HepG2 (cell line): ENCODE results near the gene USP17L19.
"Not testable (repeated sequence)": the region's sequence is repeated elsewhere in the genome, so short reads cannot be mapped to it uniquely, and the experiment has no call there.

Experiments used
- ARNT ChIP-seq: fragments of 450-650 bp; IDR thresholded peaks from 2 replicates; pipeline ENCODE4 v1.6.1; 2017
- ATF7-NPFF ChIP-seq: sonication (generic); formaldehyde crosslinking; IDR thresholded peaks from 2 replicates; pipeline ENCODE4 v1.8.1; 2023; ENCODE audit warnings: mild to moderate bottlenecking, low read depth, missing genetic modification reagents, moderate library complexity
- BRCA1 ChIP-seq: sonication (generic); formaldehyde crosslinking; IDR thresholded peaks from 2 replicates; pipeline ENCODE4 v1.4.0; 2020; ENCODE audit warnings: missing genetic modification reagents
- FOXJ3 ChIP-seq: sonication (generic); formaldehyde crosslinking; IDR thresholded peaks from 2 replicates; pipeline ENCODE4 v1.4.0; 2020; ENCODE audit warnings: missing genetic modification reagents, mild to moderate bottlenecking, borderline replicate concordance
- NR3C1 ChIP-seq: sonication (generic); formaldehyde crosslinking; IDR thresholded peaks from 2 replicates; pipeline ENCODE4 v1.4.0; 2020; ENCODE audit warnings: missing genetic modification reagents
- PHF20 ChIP-seq: sonication (generic); formaldehyde crosslinking; IDR thresholded peaks from 2 replicates; pipeline ENCODE4 v1.5.0; 2020; ENCODE audit warnings: mild to moderate bottlenecking, missing genetic modification reagents
- TOE1 ChIP-seq: sonication (generic); formaldehyde crosslinking; IDR thresholded peaks from 2 replicates; pipeline ENCODE4 v1.4.0; 2020; ENCODE audit warnings: mild to moderate bottlenecking, missing genetic modification reagents
- ZBTB20 ChIP-seq: sonication (generic); formaldehyde crosslinking; IDR thresholded peaks from 2 replicates; pipeline ENCODE4 v1.8.1; 2023; ENCODE audit warnings: missing genetic modification reagents, low read depth, mild to moderate bottlenecking, borderline replicate concordance
- ZBTB33 ChIP-seq: sonication (generic); formaldehyde crosslinking; IDR thresholded peaks from 2 replicates; pipeline ENCODE4 v1.4.0; 2020; ENCODE audit warnings: missing genetic modification reagents
- ZBTB49 ChIP-seq: sonication (generic); formaldehyde crosslinking; IDR thresholded peaks from 2 replicates; pipeline ENCODE4 v1.4.0; 2020; ENCODE audit warnings: missing genetic modification reagents, borderline replicate concordance
- ZNF670 ChIP-seq: sonication (generic); formaldehyde crosslinking; IDR thresholded peaks from 2 replicates; pipeline ENCODE4 v1.8.0; 2022; ENCODE audit warnings: mild to moderate bottlenecking, missing genetic modification reagents, borderline replicate concordance
- TF ChIP-seq, protein P1 (sequence below): sonication (generic); formaldehyde crosslinking; IDR thresholded peaks from 2 replicates; pipeline ENCODE4 v1.4.0; 2020; ENCODE audit warnings: missing genetic modification reagents

- not testable (repeated sequence) for TF ChIP-seq ATF7-NPFF (CRISPR knock-in tag); ZBTB33 (CRISPR knock-in tag); FOXJ3 (CRISPR knock-in tag); PHF20 (CRISPR knock-in tag); ZBTB20 (CRISPR knock-in tag); ZNF670 (CRISPR knock-in tag); NR3C1 (CRISPR knock-in tag); ARNT; ZBTB49 (CRISPR knock-in tag); TOE1 (CRISPR knock-in tag); BRCA1 (CRISPR knock-in tag)
- TF ChIP-seq, protein P1, sequence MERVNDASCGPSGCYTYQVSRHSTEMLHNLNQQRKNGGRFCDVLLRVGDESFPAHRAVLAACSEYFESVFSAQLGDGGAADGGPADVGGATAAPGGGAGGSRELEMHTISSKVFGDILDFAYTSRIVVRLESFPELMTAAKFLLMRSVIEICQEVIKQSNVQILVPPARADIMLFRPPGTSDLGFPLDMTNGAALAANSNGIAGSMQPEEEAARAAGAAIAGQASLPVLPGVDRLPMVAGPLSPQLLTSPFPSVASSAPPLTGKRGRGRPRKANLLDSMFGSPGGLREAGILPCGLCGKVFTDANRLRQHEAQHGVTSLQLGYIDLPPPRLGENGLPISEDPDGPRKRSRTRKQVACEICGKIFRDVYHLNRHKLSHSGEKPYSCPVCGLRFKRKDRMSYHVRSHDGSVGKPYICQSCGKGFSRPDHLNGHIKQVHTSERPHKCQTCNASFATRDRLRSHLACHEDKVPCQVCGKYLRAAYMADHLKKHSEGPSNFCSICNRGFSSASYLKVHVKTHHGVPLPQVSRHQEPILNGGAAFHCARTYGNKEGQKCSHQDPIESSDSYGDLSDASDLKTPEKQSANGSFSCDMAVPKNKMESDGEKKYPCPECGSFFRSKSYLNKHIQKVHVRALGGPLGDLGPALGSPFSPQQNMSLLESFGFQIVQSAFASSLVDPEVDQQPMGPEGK = not testable (repeated sequence)
Measured at GRCh38 chr4:9224596-9224995, 28.6 kb upstream of the USP17L19 start, which contains the start of gene USP17L13.
